Stimulated activated CD8-positive, alpha-beta memory T cell treated with anti-CD3 and anti-CD28 coated beads, Interleukin-12 subunit alpha, Interleukin-12 subunit beta, amount 100 ng/mL, for 1 hour (primary cell): ENCODE data around the gene WDR41.
"Not testable (repeated sequence)": the region's sequence is repeated elsewhere in the genome, so short reads cannot be mapped to it uniquely, and the experiment has no call there.

Experiments
- DNase-seq: peaks from one replicate; pipeline ENCODE4 v3.0.0-alpha.2; 2020; ENCODE audit warnings: low read depth

Gene WDR41

GRCh38 chr5:77491783-77492652 is at the start of gene WDR41:
Gene WDR41, minus strand, starts transcription at chr5:77492316. Its CDS starts 96 bp downstream, at chr5:77492220.
- DNase-seq: peak; percentile 72

GRCh38 chr5:77531297-77531696 is 39.2 kb upstream of the WDR41 start:
- no peak for DNase-seq

GRCh38 chr5:77518304-77518703 is 26.2 kb upstream of the WDR41 start:
- no peak for DNase-seq

- no peak for DNase-seq
Measured at GRCh38 chr5:77514457-77514856, 22.3 kb upstream of the WDR41 start.

- DNase-seq: no peak
Measured at GRCh38 chr5:77513321-77513720, 21.2 kb upstream of the WDR41 start.

GRCh38 chr5:77501132-77501531 is 9.0 kb upstream of the WDR41 start:
- DNase-seq: not testable (repeated sequence)

GRCh38 chr5:77499973-77500372 is 7.9 kb upstream of the WDR41 start:
- no peak for DNase-seq

GRCh38 chr5:77499441-77499840 is 7.3 kb upstream of the WDR41 start:
- DNase-seq: no peak

- no peak for DNase-seq
Measured at GRCh38 chr5:77498952-77499351, 6.8 kb upstream of the WDR41 start.

GRCh38 chr5:77494935-77495334 is 2.8 kb upstream of the WDR41 start:
- no peak for DNase-seq

GRCh38 chr5:77492653-77493000 is 511 bp upstream of the WDR41 start:
- DNase-seq: no peak

GRCh38 chr5:77490741-77491344 is 1.3 kb downstream of the WDR41 start:
- DNase-seq: not testable (repeated sequence)

- DNase-seq: no peak
Measured at GRCh38 chr5:77486344-77486962, 5.7 kb downstream of the WDR41 start.

GRCh38 chr5:77483682-77484081 is 8.4 kb downstream of the WDR41 start:
- no peak for DNase-seq

GRCh38 chr5:77475041-77475440 is 17.1 kb downstream of the WDR41 start:
- DNase-seq: not testable (repeated sequence)

- DNase-seq: not testable (repeated sequence)
Measured at GRCh38 chr5:77468875-77469274, 23.2 kb downstream of the WDR41 start.

- no peak for DNase-seq
Measured at GRCh38 chr5:77463905-77464304, 28.2 kb downstream of the WDR41 start.

GRCh38 chr5:77461287-77461686 is 30.8 kb downstream of the WDR41 start:
- DNase-seq: no peak

GRCh38 chr5:77454123-77454522 is 38.0 kb downstream of the WDR41 start:
- DNase-seq: no peak

- DNase-seq: no peak
Measured at GRCh38 chr5:77452351-77452750, 39.8 kb downstream of the WDR41 start.

- no peak for DNase-seq
Measured at GRCh38 chr5:77449981-77450380, 42.1 kb downstream of the WDR41 start.

GRCh38 chr5:77449277-77449676 is 42.8 kb downstream of the WDR41 start:
- DNase-seq: no peak

GRCh38 chr5:77448831-77449230 is 43.3 kb downstream of the WDR41 start:
- no peak for DNase-seq
